ENCODE data around the gene NELFB. TPM values are rescaled to one million over a fixed set of nuclear protein-coding genes. Genes with fewer than 3 reads are reported as not detected.

Gene NELFB
- total RNA-seq, 1 donor from 2014 or later, result 47.3 TPM

DNA sequence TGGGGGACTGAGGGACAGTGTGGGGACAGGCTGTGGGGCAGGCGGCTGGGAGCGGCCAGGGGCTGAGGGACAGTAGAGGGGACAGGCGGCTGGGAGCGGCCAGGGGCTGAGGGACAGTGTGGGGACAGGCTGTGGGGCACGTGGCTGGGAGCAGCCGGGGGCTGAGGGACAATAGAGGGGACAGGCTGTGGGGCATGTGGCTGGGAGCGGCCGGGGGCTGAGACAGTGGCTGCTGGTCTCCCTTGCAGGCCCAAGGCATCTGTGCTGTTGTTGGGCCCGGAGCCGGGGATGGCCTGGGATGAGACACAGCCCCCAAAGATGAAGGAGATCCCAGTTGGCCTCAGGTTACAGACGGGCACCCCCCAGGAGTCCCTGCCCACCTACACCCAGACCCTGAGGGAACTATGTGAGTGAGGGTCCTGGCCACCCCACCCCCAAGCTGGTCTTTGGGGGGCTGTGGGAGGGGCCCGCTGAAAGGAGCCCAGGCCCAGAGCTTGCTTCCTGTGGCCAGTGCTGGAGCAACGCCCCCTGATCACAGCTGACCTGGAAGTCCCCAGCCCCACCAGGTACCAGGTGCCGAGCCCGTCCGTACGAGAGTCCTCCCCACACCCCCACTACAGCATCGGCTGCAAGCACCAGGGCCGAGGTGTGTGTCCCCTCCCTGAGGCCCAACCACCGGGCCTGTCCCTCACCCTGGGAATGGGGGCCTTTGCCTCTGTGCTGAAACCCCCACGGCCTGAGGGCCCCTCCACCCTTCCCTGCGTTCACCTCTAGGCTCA is 3.4 kb upstream of the NELFB start:
- Histone ChIP-seq H3K36me3 (ENCODE audit: control insufficient read depth, insufficient read depth, low read length) (no peaks in the 10 kb centered on the region), H3K27me3 (ENCODE audit: control insufficient read depth, insufficient read depth, low read length) (no peaks in the 10 kb centered on the region), H3K4me3 (ENCODE audit: low read depth, low read length) (no peak overlapping the region)
- DNase-seq (ENCODE audit: low read depth), result no peak
- TF ChIP-seq, protein P1, sequence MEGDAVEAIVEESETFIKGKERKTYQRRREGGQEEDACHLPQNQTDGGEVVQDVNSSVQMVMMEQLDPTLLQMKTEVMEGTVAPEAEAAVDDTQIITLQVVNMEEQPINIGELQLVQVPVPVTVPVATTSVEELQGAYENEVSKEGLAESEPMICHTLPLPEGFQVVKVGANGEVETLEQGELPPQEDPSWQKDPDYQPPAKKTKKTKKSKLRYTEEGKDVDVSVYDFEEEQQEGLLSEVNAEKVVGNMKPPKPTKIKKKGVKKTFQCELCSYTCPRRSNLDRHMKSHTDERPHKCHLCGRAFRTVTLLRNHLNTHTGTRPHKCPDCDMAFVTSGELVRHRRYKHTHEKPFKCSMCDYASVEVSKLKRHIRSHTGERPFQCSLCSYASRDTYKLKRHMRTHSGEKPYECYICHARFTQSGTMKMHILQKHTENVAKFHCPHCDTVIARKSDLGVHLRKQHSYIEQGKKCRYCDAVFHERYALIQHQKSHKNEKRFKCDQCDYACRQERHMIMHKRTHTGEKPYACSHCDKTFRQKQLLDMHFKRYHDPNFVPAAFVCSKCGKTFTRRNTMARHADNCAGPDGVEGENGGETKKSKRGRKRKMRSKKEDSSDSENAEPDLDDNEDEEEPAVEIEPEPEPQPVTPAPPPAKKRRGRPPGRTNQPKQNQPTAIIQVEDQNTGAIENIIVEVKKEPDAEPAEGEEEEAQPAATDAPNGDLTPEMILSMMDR (IDR thresholded peaks at IDR 0.05; ENCODE audit: insufficient read depth, low read length, poor library complexity, severe bottlenecking), result no peak

GRCh38 chr9:137252555-137253506 is 2.3 kb upstream of the NELFB start:
- Histone ChIP-seq H3K36me3 (ENCODE audit: control insufficient read depth, insufficient read depth, low read length) (no peaks in the 10 kb centered on the region), H3K4me3 (ENCODE audit: low read depth, low read length) (no peak overlapping the region), H3K27me3 (ENCODE audit: control insufficient read depth, insufficient read depth, low read length) (no peaks in the 10 kb centered on the region)
- DNase-seq (ENCODE audit: low read depth), result no peak
- TF ChIP-seq, protein P1 (IDR thresholded peaks at IDR 0.05; ENCODE audit: insufficient read depth, low read length, poor library complexity, severe bottlenecking), result no peak

DNA sequence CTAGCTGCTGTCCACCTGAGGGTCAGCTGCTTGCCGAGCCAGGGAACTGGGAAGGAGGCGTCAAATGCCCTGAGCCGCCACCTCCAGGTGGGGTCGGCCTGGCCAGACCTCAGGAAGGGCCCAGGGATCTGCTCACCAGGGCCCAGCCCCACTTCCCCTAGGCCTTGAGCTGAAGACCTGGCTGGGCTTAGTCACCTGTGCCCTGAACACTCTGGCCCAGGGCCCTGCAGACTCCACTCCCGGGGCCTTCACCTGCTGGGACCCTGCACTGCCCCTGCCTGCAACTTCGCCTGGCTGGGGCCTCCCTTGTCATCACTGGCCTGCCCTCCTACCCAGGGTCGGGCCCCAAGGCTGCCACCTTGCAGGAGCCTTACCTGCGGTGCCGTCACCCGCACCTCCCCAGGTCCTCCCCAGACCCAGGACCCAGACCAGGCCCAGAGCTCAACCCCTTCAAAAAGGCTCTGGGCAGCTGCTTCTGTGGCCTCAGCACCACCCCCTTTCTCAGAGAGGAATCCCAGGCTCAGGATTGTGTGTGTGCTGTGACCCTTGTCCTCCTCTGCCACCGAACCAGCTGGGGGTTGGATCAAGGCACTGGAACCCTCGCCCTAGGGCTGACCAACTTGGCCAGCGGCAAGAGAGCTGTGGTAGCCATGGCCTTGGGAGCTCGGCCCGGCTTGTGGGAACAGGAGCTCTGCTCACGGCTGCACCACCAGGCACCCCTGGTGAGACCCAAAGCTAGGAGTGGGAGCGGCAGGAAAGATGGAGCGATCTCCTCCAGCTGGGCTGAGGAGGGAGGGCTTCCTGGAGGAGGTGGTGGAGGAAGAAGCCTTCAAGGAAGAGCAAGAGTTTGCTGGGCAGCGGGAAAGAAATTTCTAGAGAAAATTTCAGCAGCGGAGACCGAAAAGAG is 1.2 kb upstream of the NELFB start:
- DNase-seq (ENCODE audit: low read depth), result no peak
- peak overlapping the region; percentile 63 for H3K4me3 ChIP-seq (ENCODE audit: low read depth, low read length)
- H3K27me3 ChIP-seq (ENCODE audit: control insufficient read depth, insufficient read depth, low read length), result no peaks in the 10 kb centered on the region
- H3K36me3 ChIP-seq (ENCODE audit: control insufficient read depth, insufficient read depth, low read length), result no peaks in the 10 kb centered on the region
- TF ChIP-seq, protein P1 (IDR thresholded peaks at IDR 0.05; ENCODE audit: insufficient read depth, low read length, poor library complexity, severe bottlenecking), result no peak

GRCh38 chr9:137255448-137256114 is 454 bp downstream of the NELFB start:
- peak overlapping the region; percentile 67 for H3K4me3 ChIP-seq (ENCODE audit: low read depth, low read length)
- TF ChIP-seq, protein P1 (IDR thresholded peaks at IDR 0.05; ENCODE audit: insufficient read depth, low read length, poor library complexity, severe bottlenecking), result no peak
- no peaks in the 10 kb centered on the region for H3K27me3 ChIP-seq (ENCODE audit: control insufficient read depth, insufficient read depth, low read length)
- H3K36me3 ChIP-seq (ENCODE audit: control insufficient read depth, insufficient read depth, low read length), result no peaks in the 10 kb centered on the region
- no peak for DNase-seq (ENCODE audit: low read depth)

GRCh38 chr9:137256362-137256761 is 1.2 kb downstream of the NELFB start:
- DNase-seq (ENCODE audit: low read depth), result no peak
- Histone ChIP-seq H3K27me3 (ENCODE audit: control insufficient read depth, insufficient read depth, low read length) (no peaks in the 10 kb centered on the region), H3K4me3 (ENCODE audit: low read depth, low read length) (peak overlapping the region; percentile 67), H3K36me3 (ENCODE audit: control insufficient read depth, insufficient read depth, low read length) (no peaks in the 10 kb centered on the region)
- TF ChIP-seq, protein P1 (IDR thresholded peaks at IDR 0.05; ENCODE audit: insufficient read depth, low read length, poor library complexity, severe bottlenecking), result no peak
